Lung microvascular endothelial cell (primary cell): ENCODE results near the gene CLEC19A. TPM values are rescaled to one million over a fixed set of nuclear protein-coding genes. Genes with fewer than 3 reads are reported as not detected.
A peak's percentile ranks its signal among the peaks of the same experiment; 100 is the strongest.
"Not testable (repeated sequence)": the region's sequence is repeated elsewhere in the genome, so short reads cannot be mapped to it uniquely, and the experiment has no call there.

ENCODE experiments used
- DNase-seq, 2 donors: peaks; one replicate each; pipeline versions ENCODE4 v3.0.0 to v3.0.0-alpha.2; 2010; ENCODE audit warnings: low read depth in 2 of 2
- total RNA-seq: library from RNA; depleted of rRNA; stranded (reverse); fragments of >200 nt; gene quantifications from 2 replicates; pipeline ENCODE4 v1.2.1, GENCODE V29; 2014

Gene CLEC19A
- total RNA-seq, 1 donor from 2014 or later: not detected

DNA sequence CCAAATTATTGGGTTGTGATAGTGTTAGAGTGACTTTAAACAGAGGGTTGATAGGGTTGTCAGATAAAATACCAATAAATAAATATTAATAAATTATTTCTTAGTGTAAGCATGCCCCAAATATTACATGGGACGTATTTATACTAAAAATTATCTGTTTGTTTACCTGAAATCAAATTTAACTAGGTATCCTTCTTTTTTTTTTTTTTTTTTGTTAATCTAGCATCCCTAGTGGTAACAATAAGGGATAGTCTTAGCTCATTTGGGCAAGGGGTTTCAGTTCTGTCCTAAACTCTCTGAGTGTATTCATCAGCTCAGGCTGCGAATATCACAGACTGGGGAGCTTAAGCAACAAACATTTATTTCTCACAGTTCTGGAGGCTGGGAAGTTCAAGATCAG, 1.3 kb downstream of the CLEC19A start:
- no peak for DNase-seq

DNA sequence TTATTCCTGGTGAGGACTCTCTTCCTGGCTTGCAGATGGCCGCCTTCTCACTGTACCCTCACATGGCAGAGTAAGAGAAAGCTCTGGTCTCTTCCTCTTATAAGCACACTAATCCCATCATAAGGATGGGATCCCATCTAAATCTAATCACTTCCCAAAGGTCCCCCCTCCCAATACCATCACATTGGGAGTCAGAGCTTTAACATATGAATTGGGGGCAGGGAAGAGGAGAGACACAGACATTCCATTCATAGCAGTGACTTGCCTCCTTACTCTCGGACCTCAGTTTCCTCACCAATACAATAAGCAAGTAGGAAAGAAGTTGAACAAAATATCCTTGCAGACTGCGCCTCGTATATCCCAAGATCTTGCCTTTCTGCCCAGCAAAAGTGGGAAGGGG, 1.7 kb downstream of the CLEC19A start:
- no peak for DNase-seq

DNA sequence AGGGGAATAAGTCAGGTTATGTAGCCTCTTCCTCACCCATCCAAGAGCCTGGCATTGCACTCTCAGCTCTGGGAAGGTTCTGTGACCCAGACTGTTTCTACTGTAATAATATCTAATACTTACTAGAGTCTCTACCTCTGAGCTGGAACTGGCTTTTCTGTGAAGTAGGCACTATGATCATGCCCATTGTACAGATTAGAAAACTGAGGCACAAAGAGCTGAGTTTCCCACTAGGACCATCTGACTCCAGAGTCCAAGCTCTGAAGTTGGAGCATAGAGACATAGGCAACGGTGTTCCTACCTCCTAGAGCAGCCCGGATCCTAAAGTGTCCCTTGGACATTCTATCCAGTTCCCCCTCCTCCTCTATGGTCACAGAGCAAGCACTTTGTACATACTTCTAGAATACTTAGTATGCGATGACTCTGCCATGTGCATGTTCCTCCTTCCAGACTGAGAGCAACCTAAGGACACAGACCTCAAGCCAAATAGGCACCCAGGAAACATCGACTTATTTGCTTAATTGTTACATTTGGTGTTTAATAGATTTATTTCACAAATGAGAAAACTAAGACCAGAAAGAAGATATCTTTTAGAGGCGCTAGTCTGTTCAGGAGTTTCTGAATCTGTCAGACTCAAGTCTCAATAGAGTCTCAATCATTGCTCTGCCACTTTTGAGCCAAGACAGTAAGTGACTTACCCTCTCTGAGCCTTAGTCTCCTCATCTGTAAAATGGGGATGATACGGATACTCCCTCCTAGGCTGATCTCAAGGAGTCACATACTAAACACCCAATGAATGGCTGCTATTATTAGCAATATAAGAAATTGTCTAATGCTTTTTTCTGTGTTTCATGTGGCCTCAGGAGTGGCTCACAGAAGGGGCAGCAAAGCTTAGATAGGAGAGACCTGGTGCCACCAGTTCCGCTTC, 3.6 kb downstream of the CLEC19A start:
- DNase-seq: no peak

DNA sequence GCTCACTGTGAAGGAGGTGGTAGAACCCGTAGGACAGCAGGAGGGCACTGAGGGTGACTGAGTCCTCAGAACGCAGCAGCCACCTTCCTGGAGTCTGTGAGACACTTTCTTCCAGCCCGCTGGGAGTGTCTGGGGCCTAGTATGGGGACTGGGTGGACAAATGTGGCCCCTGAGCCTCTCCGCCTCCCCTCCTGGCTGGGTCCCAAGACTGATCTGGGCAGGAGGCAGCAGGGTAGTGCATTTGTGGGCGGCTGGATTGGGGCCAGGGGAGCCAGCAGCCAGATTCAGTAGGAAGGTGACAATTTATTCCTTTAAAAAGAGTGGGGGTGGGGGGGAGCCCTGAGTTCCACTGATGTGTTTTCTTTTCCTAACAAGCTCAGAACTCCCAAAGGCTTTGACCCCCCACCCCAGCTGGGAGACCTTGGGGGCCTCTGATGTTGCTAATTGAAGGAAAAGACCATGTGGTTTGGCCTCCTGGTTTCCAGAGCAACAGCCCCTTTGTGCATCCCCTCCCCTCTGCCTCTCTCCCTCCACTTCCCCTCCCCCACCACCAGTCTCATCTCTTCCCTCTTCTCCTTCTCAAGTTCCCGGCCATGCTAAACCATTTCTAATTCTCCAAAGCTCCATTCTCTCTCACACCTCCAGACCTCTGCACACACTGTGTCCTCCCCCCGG, 4.4 kb downstream of the CLEC19A start:
- no peak for DNase-seq

DNA sequence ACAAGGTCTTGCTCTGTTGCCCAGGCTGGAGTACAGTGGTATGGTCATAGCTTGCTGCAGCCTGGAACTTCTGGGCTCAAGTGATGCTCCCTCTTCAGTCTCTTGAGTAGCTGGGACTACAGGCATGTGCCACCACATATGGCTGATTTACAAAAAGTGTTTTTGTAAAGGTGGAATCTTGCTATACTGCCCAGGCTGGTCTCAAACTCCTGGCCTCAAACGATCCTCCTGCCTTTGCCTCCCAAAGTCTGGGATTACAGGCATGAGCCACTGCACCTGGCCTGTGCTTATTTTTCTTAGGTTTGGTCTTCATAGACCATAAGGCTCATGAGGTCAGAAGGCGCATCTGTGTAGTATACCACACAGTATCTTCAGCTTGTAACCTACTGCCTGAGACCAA, 5.3 kb downstream of the CLEC19A start:
- DNase-seq: no peak

DNA sequence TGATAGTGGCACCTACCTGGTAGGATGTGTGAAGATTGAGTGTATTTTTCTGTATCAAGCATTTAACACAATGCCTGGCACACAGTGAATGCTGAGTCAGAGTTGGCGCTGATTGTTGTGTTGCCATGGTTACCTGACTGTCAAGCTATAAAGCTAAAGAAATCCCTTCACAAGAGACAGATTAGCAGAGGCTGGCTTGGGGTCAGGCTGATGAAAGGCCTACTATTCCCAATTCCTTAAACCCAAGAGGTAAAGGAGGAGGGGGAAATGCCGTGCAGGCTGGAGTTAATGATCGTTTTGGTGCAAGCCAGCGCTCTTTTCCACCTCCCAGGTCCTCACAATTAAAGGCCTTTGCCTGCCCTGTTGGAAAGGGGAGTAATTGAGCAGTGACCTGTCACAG, 5.9 kb downstream of the CLEC19A start:
- DNase-seq: peak; percentile 29 to 56

DNA sequence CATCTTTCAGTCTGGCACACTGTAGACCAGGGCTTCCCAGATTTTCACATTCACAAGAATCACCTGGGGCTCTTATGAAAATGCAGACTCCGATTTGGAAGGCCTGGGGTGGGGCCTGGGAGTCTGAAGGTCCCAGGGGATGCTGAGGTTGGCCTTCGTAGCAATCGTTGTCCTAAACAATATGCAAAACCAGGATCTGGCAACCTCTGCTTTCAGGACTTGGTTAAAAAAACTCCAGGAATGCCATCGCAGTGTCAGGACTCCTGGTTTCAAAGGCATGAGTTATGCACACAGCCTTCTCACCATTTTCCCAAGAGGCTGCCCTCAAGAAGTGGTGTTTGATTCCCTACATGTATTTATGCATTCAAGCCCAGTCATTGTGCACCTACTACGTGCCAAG, 6.7 kb downstream of the CLEC19A start:
- no peak for DNase-seq

DNA sequence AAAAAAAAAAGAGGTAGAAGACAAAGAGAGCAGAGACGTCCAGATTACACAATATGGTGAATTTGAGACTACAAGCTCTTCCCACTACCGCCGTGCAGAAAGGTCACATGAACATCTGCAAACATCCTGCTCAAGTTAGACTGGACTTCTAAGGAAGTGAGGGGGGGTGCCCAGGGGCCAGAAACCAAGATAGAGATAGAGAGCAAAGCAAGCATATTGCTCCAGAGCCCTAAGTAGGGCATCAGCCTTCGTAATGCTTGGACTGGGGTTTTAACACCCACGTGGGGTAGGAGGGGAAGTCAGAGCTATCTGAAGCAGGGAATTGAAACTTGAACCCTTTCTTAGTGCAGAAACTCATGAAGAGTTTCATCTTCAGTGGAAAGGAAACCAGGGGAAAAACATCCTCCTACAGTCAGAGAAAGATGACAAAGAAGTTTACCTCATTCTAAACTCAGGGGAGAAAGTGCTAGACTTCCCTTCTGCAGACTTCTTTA, 8.7 kb downstream of the CLEC19A start:
- DNase-seq: no peak

DNA sequence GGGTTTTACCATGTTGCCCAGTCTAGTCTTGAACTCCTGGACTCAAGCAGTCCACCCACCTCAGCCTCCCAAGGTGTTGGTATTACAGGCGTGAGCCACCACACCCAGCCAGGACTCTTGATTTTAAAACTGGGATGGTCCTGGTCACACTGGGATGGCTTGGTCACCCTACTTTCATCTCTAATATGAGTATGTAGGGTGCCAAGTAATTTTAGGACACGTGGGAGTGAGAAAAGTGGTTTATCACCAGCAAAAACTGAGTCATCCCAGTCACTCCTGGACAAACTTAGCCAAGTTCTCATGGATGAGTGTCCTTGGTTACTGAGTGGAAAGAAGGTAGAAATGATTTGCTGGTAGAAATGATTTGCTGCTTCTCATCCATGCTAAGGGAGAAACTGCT, 9.9 kb downstream of the CLEC19A start:
- DNase-seq: no peak

DNA sequence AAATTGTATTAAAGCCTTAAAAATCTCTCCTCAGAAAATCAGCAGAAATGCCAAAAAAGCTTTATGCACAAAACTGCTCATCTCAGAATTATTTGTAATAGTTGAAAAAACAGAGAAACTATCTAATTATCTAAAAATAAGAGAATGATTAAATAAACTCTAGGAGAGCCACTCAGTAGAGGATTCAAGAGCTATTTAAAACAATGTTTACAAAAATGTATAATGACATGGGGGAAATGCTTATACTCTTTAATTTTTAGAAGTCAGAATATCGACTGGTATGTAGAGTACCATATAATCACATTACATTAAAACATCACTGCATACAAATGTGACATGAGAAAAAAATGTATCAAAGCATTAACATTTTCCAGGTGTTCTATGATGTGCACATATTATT, 11.9 kb downstream of the CLEC19A start:
- no peak for DNase-seq

DNA sequence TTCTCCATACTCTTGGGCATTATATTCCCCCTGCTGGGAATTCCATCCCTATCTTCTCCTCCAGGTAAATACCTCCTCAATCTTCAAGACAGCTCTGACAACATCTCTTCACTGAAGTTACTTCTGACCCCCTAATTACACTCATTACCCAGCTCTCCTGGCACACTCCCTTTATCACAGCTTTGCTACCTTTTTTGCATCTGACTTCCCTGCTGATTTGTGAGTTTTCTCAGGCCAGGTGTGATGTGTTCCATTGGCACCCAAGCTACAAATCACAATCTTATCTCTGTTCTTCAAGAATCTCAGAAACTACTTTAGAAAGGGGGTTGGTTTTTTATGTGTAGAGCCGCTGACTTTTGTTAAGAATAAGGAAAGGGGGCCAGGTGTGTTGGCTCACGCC, 14.0 kb downstream of the CLEC19A start:
- DNase-seq: no peak

DNA sequence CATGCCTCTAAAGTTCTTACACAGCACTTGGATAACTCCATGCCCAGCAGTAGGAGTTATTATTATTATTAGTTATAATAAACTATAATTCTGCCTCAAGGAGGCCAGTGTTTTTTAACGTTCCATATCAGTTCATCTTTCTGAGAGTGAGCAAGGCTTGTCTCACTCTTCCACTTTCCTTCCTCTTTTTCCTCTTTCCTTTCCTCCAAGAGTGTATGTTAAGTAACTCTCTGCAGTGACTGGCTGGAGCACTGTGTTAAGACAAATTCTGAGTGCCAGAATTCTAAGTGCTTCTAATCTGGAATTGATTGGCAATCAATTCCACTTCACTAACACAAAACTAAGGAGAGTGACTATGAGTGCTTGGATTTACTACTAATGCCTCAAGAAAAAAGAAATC, 16.4 kb downstream of the CLEC19A start:
- no peak for DNase-seq

DNA sequence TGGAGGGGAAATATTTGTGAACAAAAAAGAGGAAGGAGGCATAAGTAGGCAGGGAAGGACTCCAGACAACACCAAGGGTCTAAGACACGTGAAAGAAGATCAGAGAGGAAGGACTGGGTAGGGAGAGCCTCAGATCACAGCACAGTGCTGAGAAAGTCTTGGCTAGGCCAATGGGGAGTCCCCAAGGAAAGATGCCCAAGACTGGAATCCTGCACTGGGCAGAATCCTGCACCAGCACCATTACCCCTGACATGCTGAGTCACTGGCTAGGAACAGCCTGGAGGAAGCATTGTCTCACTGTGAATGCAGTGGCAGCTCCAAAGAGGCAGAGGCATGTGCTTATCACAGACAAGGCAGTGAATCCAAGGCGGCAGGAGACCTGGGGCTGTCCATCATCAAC, 19.2 kb downstream of the CLEC19A start:
- DNase-seq: no peak

DNA sequence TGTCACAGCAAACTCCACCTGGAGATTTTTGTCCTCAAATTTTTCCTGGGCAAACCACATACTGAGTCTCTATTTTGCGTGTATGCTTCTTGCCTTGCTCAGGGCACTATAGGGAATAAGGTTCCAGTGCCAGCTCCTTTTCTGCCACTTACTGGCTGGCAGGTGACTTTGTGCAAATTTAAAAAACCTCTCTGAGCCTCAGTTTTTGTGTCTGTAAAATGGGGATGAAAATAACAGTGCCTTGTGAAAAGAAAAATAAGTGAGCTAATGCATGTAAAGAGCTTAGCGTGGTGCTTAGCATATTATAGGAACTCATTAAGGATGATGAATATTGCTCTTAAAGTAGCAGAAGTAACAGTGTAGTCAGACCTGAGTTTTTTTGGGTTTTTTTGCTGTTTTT, 19.9 kb downstream of the CLEC19A start:
- no peak for DNase-seq

DNA sequence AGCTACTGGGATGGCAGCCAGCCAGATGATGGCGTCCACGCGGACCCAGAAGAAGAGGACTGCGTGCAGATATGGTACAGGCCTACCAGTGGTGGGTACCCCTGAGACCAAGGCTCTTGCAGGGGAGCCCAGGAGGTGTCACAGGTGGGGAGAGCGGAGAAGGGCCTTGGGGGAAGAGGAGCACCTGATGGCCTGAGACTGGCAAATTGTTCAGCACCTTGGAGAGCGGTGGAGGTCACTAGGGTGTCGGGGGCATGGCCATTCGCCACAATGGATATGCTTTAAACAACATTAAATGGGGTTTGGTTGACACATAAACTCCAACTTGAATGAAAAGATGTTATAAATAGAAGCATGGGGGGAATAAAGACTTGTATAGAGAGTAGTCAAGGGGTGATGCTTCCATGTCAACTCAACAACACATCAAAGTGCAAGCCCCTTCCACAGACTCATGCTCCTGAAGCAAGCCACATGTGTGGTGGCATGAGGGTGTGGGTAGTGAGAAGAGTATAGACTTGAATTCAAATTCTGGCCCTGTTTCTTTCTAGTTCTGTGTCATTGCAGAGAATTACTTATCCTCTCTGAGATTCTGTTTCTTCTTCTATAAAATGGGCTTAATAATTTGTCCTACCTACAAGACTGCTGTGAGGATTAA, 22.2 kb downstream of the CLEC19A start:
- DNase-seq: no peak

DNA sequence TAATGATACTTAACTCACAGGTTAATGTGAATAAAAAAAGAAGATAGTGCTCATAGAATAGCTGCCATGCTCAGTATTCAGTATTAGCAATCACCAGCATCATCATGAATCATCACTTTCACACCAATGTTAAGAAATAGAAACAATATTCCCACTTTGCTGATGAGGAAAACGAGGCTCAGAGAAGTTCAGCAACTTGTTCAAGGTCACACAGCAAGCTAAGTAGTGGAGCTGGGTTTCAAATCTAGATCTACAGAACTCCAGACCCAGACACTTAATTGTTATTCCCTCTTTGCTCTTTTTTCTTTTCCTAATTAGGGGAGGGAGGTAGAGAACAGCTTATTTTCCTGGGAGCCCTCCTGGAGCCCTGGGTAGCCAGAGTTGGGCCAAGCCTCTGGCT, 22.9 kb downstream of the CLEC19A start:
- no peak for DNase-seq

DNA sequence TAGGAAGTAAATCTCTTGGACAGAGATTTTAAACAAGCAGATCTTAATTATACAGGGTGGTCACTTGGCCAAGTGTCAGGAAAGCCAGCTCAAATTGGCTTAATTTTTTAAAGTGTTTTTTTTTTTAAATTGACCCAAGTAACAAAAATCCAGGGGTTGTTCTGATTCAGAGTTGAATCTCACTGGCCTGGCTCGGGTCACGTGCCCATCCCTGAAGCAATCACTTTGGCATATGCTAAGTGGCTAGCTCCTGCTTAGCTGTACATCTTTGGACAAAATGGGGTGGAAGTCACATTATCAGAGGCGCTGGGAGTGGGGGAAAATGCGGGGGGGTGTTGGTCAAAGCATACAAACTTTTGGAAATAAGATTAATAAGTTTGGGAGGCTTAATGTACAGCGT, 23.6 kb downstream of the CLEC19A start:
- DNase-seq: no peak

DNA sequence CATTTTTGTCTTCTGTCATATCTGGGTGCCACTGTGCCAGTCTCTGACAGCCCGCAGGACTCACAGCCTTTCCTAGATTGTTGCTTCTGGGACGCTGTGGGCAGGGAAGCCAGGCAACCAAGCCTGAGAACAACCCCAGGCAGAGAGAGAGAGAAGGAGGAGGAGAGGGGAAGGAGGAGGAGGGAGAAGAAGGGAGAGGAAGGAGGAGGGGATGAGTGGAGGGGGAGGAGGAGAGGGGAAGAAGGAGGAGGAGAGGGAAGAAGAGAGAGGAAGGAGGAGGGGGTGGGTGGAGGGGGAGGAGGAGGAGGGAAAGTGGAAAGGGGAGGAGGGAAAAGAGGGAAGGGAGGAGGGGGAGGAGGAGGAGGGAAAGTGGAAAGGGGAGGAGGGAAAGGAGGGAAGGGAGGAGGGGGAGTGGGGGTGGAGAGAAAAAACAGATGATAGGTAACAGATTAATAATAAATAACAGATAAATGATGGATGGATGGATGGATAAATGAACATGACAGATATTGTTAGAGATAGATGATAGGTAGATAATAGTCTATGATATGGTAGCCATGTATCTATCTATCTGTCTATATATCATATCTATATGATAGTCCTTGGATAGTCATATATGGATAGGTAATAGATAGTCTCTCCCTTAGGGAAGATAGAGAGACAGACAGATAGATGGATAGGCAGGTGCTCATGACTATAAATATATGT, 29.3 kb downstream of the CLEC19A start:
- DNase-seq: no peak

DNA sequence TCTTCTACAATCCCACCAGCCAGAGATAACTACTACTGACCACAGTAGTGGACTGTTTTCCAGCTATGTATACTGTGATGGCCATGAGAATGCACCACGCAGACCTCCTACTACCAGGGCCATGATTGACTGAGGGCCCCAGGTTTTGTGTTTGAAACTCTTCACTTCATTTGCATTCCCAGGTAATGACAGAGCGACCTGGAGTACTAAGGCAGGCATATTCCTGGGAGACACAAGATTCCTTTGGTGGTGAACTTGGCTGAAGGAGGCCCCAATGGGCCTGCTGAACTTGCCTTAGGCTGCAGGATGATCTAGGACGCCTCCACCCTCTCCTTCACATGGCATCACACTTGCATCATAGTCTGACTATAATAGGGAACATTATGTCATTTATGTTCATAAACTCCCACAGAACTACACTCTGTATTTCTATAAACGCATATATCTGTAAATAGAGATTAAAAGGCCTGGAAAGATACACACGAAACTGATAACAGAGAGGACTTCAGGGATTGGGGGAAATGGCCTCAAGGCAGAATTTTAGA, 30.4 kb downstream of the CLEC19A start:
- DNase-seq: no peak

DNA sequence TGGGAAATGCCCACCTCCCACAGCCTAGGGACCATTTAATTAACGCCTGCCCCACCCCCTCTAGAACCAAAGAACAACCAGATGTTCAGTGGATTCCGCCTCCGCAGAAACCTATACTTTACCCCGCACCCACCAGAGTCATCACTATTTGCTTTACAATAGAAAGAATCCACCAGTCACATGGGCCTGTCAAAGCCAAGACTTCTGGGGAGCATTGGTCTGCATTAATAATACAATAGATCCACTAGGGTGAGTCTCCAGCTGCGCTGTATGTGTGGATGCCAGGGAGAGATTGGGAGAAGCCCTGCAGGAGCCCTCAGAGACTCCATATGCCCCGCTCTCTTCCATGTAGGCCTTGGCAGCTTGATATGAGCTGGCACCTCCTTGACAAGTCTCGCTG, 31.3 kb downstream of the CLEC19A start:
- DNase-seq: no peak

DNA sequence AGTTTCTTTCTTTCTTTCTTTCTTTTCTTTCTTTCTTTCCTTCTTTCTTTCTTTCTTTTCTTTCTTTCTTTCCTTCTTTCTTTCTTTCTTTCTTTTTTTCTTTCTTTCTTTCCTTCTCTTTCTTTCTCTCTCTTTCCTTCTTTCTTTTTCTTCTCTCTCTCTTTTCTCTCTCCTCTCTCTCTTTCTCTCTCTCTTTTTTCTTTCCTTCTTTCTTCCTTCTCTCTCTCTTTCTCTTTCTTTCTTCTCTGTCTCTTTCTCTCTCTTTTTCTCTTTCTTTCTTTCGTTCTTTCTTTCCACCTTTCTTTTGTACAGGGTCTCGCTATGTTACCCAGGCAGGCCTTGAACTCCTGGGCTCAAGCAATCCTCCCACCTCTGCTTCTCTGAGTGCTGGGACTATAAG, 35.7 kb downstream of the CLEC19A start:
- DNase-seq: not testable (repeated sequence)
